GM12878 (cell line): Measurements from ENCODE around the gene DPY19L3. TPM values are rescaled to one million over a fixed set of nuclear protein-coding genes. Genes with fewer than 3 reads are reported as not detected.

Source experiments
- CBX5 ChIP-seq: sonication (generic); IDR thresholded peaks from 2 replicates; pipeline ENCODE4 v1.6.1; 2016; ENCODE audit warnings: low read depth, moderate library complexity, mild to moderate bottlenecking, inconsistent platforms
- CHD1 ChIP-seq: IDR thresholded peaks from 2 replicates; pipeline ENCODE4 v1.6.1; 2012; ENCODE audit warnings: low read depth, low read length, improper control_type of control experiment
- CHD2 ChIP-seq: IDR thresholded peaks from 2 replicates; pipeline ENCODE4 v1.6.1; 2011; ENCODE audit warnings: low read depth, low read length, improper control_type of control experiment, borderline replicate concordance
- DPF2 ChIP-seq: fragments of 450-650 bp; IDR thresholded peaks from 2 replicates; pipeline ENCODE4 v1.6.1; 2017; ENCODE audit warnings: mild to moderate bottlenecking
- MXI1 ChIP-seq: fragments of 150-350 bp; IDR thresholded peaks from 2 replicates; pipeline ENCODE4 v1.6.1; 2011; ENCODE audit warnings: low read depth, mild to moderate bottlenecking, inconsistent platforms, low read length, improper control_type of control experiment
- MYB ChIP-seq: fragments of 150-350 bp; IDR thresholded peaks from 2 replicates; pipeline ENCODE4 v1.6.1; 2014; ENCODE audit warnings: mild to moderate bottlenecking, low read depth, low read length, borderline replicate concordance
- NFYB ChIP-seq: IDR thresholded peaks from 2 replicates; pipeline ENCODE4 v1.6.1; 2011; ENCODE audit warnings: low read depth, mild to moderate bottlenecking, low read length, improper control_type of control experiment, moderate library complexity; ENCODE audit not compliant: insufficient read depth
- NR2F1 ChIP-seq: fragments of 450-650 bp; conservative IDR thresholded peaks from 2 replicates; pipeline ENCODE4 v1.6.1; 2017; ENCODE audit warnings: mild to moderate bottlenecking
- PML ChIP-seq: IDR thresholded peaks from 2 replicates; pipeline ENCODE4 v1.6.1; 2012; ENCODE audit warnings: low read length, inconsistent platforms
- POLR2AphosphoS2 ChIP-seq: IDR thresholded peaks from 2 replicates; pipeline ENCODE4 v1.6.1; 2011; ENCODE audit warnings: low read depth, mild to moderate bottlenecking, low read length, improper control_type of control experiment, moderate library complexity
- RAD21 ChIP-seq: IDR thresholded peaks from 2 replicates; pipeline ENCODE4 v1.6.1; 2011; ENCODE audit warnings: mild to moderate bottlenecking, low read depth, low read length, moderate library complexity; ENCODE audit not compliant: insufficient read depth
- RAD51 ChIP-seq: fragments of 450-650 bp; IDR thresholded peaks from 2 replicates; pipeline ENCODE4 v1.6.1; 2016; ENCODE audit warnings: moderate library complexity, mild to moderate bottlenecking, inconsistent platforms
- RELA ChIP-seq: fragments of 450-650 bp; IDR thresholded peaks from 2 replicates; pipeline ENCODE4 v1.8.0; 2014; ENCODE audit warnings: borderline replicate concordance; ENCODE audit not compliant: partially characterized antibody
- SUZ12 ChIP-seq: fragments of 200-600 bp; sonication (generic); IDR thresholded peaks from one replicate; pipeline ENCODE4 v1.6.1; 2018; ENCODE audit warnings: antibody characterized with exemption, mild to moderate bottlenecking; ENCODE audit not compliant: unreplicated experiment
- ZZZ3 ChIP-seq: IDR thresholded peaks from 2 replicates; pipeline ENCODE4 v1.6.1; 2011; ENCODE audit warnings: low read depth; ENCODE audit not compliant: control insufficient read depth, insufficient read length
- polyA plus RNA-seq, 11 experiments: library from polyadenylated mRNA; depleted of rRNA in 4 of 11; unstranded in 6 of 11; stranded (reverse) in 5 of 11; fragments of >200 nt; fragmentation: Nextera tagmentation in 4 of 11; fragmentation: Illumina TruSeq in 1 of 11; extraction: Ambion mirVana in 4 of 11; extraction: Trizol in 1 of 11; gene quantifications; 1 replicate in 1 of 11; 2 replicates in 10 of 11; pipeline versions ENCODE4 v1.2.1 to v1.2.3, GENCODE V29; 2011 to 2016; ENCODE audit warnings: inconsistent platforms in 2 of 11, missing spikeins in 2 of 11, low read depth in 1 of 11
- total RNA-seq, 4 experiments: library from RNA; depleted of rRNA in 3 of 4; stranded (reverse); fragments of >200 nt in 3 of 4; fragmentation: Illumina TruSeq in 1 of 4; extraction: Trizol in 1 of 4; gene quantifications; 2 replicates each; pipeline versions ENCODE4 v1.2.1 to v1.2.3, GENCODE V29; 2013 to 2021
- TF ChIP-seq, protein P1 (sequence below): fragments of 450-650 bp; IDR thresholded peaks from 2 replicates; pipeline ENCODE4 v1.6.1; 2017; ENCODE audit warnings: antibody characterized with exemption, mild to moderate bottlenecking, moderate library complexity
- TF ChIP-seq, protein P2 (sequence below): IDR thresholded peaks from 2 replicates; pipeline ENCODE4 v1.6.1; 2012; ENCODE audit warnings: low read depth, low read length, improper control_type of control experiment
- TF ChIP-seq, protein P3 (sequence below): fragments of 450-650 bp; IDR thresholded peaks from 2 replicates; pipeline ENCODE4 v1.6.1; 2018; ENCODE audit warnings: mild to moderate bottlenecking, low read depth, moderate library complexity; ENCODE audit not compliant: partially characterized antibody
- TF ChIP-seq, protein P4 (sequence below): IDR thresholded peaks from 2 replicates; pipeline ENCODE4 v1.6.1; 2011; ENCODE audit warnings: borderline replicate concordance, low read depth, mild to moderate bottlenecking, moderate library complexity, mixed read lengths, low read length; ENCODE audit not compliant: insufficient read depth; ENCODE audit errors: extremely low read length
- TF ChIP-seq, protein P5 (sequence below): IDR thresholded peaks from 2 replicates; pipeline ENCODE4 v1.6.1; 2012; ENCODE audit warnings: low read depth, low read length, improper control_type of control experiment
- TF ChIP-seq, protein P6 (sequence below): fragments of 450-650 bp; IDR thresholded peaks from 2 replicates; pipeline ENCODE4 v1.6.1; 2014; ENCODE audit warnings: mild to moderate bottlenecking

The DPY19L3 gene
- total and polyA plus RNA-seq, 10 of the 15 experiments (the other 5 are each of a cell fraction or from before 2014, with no cell fraction given), result 2.5 to 30.2 (median 13.7) TPM

DNA sequence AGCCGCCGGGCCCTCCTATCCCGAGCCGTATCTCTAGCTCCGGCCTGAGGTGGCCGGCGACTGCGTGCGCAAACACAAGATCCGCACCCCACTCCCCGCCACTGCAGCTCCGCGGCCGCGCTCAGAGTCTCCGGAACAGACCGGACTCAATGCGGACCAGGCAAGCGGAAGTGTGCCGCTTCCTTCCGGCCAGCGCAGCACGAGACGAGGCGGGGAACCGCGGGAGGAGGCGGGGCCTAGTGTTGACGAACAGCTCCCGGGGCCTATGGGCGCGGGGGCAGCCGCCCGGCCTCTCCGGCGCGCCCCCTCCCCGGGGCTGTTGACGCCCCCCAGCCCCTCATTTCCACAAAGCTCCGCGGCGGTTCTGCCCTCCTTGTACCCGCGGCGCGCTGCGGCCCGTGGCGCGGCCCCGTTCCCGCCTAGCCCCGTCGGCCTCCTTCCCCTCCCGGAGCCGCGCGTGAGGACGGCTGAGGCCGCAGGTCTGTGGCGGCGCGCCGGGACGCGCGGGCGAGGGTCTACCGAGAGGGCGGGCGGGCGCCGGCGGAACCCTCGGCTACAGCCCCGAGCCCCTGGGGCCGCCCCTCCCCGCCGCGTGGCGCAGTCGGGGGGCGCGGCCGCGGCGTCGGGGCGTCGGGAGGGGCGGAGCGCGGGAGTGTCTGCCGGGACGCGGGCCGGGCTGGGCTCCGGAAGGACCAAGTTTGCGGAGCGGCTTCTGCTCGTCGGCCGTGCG is at the start of gene DPY19L3 (continued):
- no peak for TF ChIP-seq RAD51
- TF ChIP-seq, protein P1, sequence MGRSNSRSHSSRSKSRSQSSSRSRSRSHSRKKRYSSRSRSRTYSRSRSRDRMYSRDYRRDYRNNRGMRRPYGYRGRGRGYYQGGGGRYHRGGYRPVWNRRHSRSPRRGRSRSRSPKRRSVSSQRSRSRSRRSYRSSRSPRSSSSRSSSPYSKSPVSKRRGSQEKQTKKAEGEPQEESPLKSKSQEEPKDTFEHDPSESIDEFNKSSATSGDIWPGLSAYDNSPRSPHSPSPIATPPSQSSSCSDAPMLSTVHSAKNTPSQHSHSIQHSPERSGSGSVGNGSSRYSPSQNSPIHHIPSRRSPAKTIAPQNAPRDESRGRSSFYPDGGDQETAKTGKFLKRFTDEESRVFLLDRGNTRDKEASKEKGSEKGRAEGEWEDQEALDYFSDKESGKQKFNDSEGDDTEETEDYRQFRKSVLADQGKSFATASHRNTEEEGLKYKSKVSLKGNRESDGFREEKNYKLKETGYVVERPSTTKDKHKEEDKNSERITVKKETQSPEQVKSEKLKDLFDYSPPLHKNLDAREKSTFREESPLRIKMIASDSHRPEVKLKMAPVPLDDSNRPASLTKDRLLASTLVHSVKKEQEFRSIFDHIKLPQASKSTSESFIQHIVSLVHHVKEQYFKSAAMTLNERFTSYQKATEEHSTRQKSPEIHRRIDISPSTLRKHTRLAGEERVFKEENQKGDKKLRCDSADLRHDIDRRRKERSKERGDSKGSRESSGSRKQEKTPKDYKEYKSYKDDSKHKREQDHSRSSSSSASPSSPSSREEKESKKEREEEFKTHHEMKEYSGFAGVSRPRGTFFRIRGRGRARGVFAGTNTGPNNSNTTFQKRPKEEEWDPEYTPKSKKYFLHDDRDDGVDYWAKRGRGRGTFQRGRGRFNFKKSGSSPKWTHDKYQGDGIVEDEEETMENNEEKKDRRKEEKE, result no peak
- TF ChIP-seq ZZZ3, result no peak
- no peak for TF ChIP-seq RELA
- TF ChIP-seq PML, result peak; percentile 89
- peak; percentile 66 for TF ChIP-seq MXI1
- TF ChIP-seq POLR2AphosphoS2, result peak; percentile 94; the same call in 1 of the 2 replicates
- no peak for TF ChIP-seq MYB
- TF ChIP-seq NFYB, result peak; percentile 81
- no peak for TF ChIP-seq CBX5
- TF ChIP-seq NR2F1, result peak; percentile 45
- TF ChIP-seq, protein P2, sequence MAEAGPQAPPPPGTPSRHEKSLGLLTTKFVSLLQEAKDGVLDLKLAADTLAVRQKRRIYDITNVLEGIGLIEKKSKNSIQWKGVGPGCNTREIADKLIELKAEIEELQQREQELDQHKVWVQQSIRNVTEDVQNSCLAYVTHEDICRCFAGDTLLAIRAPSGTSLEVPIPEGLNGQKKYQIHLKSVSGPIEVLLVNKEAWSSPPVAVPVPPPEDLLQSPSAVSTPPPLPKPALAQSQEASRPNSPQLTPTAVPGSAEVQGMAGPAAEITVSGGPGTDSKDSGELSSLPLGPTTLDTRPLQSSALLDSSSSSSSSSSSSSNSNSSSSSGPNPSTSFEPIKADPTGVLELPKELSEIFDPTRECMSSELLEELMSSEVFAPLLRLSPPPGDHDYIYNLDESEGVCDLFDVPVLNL, result no peak
- no peak for TF ChIP-seq CHD1
- TF ChIP-seq, protein P3, sequence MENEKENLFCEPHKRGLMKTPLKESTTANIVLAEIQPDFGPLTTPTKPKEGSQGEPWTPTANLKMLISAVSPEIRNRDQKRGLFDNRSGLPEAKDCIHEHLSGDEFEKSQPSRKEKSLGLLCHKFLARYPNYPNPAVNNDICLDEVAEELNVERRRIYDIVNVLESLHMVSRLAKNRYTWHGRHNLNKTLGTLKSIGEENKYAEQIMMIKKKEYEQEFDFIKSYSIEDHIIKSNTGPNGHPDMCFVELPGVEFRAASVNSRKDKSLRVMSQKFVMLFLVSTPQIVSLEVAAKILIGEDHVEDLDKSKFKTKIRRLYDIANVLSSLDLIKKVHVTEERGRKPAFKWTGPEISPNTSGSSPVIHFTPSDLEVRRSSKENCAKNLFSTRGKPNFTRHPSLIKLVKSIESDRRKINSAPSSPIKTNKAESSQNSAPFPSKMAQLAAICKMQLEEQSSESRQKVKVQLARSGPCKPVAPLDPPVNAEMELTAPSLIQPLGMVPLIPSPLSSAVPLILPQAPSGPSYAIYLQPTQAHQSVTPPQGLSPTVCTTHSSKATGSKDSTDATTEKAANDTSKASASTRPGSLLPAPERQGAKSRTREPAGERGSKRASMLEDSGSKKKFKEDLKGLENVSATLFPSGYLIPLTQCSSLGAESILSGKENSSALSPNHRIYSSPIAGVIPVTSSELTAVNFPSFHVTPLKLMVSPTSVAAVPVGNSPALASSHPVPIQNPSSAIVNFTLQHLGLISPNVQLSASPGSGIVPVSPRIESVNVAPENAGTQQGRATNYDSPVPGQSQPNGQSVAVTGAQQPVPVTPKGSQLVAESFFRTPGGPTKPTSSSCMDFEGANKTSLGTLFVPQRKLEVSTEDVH, result peak; percentile 48
- peak; percentile 96 for TF ChIP-seq DPF2
- TF ChIP-seq, protein P4, sequence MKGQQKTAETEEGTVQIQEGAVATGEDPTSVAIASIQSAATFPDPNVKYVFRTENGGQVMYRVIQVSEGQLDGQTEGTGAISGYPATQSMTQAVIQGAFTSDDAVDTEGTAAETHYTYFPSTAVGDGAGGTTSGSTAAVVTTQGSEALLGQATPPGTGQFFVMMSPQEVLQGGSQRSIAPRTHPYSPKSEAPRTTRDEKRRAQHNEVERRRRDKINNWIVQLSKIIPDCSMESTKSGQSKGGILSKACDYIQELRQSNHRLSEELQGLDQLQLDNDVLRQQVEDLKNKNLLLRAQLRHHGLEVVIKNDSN, result no peak
- TF ChIP-seq, protein P5, sequence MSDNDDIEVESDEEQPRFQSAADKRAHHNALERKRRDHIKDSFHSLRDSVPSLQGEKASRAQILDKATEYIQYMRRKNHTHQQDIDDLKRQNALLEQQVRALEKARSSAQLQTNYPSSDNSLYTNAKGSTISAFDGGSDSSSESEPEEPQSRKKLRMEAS, result peak; percentile 49; the same call in 1 of the 2 replicates
- TF ChIP-seq RAD21, result no peak
- TF ChIP-seq CHD2, result peak; percentile 82
- no peak for TF ChIP-seq SUZ12
- TF ChIP-seq, protein P6, sequence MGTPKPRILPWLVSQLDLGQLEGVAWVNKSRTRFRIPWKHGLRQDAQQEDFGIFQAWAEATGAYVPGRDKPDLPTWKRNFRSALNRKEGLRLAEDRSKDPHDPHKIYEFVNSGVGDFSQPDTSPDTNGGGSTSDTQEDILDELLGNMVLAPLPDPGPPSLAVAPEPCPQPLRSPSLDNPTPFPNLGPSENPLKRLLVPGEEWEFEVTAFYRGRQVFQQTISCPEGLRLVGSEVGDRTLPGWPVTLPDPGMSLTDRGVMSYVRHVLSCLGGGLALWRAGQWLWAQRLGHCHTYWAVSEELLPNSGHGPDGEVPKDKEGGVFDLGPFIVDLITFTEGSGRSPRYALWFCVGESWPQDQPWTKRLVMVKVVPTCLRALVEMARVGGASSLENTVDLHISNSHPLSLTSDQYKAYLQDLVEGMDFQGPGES, result 0 out of 2 replicates have a peak, but pooled peaks have one; percentile 42
